GM12892 (cell line): ENCODE results near the gene ATP11A.

ENCODE experiments used
- POLR2A ChIP-seq: IDR thresholded peaks from 2 replicates; pipeline ENCODE4 v1.6.1; 2011; ENCODE audit warnings: low read depth, low read length, control low read depth
- POLR2AphosphoS5 ChIP-seq: IDR thresholded peaks from 2 replicates; pipeline ENCODE4 v1.6.1; 2011; ENCODE audit warnings: low read depth, low read length, control low read depth

DNA sequence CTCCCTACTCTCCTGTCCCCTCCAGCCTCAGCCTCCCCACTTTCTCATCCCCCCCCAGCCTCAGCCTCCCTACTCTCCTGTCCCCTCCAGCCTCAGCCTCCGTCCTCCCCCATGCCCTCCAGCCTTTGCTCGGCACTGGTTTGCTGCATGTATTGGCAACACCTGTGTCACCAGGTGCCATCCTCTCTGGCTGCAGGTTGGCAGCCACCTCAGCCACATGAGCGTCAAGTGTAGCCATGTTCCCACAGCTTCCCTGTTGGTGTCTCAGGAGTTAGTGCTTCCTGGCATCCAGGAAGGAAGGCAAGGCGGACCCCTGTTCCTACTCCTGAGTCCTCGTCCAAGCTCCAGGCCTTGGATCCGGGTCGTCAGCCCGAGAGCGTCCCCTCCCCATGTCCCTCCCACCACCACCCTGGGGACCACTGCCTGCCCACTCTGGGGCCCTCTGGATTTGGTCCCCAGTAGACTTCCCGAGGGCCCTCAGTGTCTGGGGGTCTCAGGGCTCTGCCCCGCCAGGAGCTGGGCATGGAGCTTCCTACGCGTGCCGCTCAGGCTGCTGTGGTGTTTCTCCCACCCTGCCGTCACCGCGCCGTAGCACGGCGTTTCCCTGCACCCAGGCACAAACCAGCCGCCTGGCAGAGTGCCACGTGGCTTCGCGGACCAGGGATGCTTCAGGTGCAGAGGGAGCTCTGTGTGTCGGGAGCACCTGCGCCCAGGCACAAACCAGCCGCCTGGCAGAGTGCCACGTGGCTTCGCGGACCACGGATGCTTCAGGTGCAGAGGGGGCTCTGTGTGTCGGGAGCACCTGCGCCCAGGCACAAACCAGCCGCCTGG is 150.8 kb downstream of the ATP11A start:
- TF ChIP-seq POLR2A (no peak), POLR2AphosphoS5 (no peak)
